ENCODE results near the gene CAPN5. TPM values are rescaled to one million over a fixed set of nuclear protein-coding genes. Genes with fewer than 3 reads are reported as not detected.
"Not testable (repeated sequence)": the region's sequence is repeated elsewhere in the genome, so short reads cannot be mapped to it uniquely, and the experiment has no call there.

Gene CAPN5
- polyA plus RNA-seq, 4 donors: 22.6 to 31.9 (median 27.0) TPM

DNA sequence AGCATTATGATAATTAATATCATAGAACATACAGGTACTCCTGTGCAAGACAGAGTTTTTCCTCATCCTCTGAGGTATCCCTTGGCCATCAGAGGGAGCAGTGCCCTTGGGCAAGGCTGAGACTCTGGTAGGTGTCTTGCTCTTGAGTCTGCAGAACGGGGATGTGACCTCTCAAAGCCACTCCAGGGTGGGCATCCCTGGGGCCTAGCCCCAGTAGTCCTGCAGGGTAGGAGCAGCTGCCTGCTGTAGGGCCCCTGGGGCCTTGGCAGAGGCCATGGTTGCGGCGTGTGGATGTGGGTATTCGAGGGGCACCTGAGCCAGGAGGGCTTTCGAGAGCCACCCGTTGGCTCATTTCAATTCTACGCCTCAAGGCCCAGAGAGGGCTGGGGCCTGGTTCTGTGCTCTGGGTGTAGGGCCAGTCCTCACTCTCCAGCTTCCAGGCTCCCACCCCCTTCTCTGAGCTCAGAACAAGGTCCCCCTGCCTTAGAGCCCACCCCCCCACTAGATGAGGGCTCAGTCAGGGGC lies 28.1 kb downstream of the CAPN5 start:
- DNase-seq (ENCODE audit: low read depth in 4 of 4, low spot score in 3 of 4): no peak

GRCh38 chr11:77095551-77096490 lies 29.1 kb downstream of the CAPN5 start:
- DNase-seq (ENCODE audit: low read depth in 4 of 4, low spot score in 3 of 4): no peak

DNA sequence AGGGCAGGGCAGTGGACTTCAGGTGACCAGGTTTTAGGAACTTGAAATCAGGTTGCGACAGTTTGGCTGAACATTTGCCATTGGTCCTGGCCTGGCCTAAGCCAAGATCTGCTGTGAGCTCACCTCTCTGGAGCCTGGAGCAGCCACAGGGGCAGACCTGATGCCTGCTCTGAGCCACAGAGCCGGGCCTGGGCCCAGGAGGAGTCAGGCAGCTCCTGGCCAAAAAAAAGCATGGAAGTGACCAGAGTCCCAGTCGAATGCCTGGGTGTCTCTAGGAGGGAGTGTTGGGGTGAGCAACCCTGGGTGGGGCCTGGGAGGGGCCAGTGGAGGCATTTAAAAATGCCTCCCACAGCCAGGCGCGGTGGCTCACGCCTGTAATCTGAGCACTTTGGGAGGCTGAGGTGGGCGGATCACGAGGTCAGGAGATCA lies 29.8 kb downstream of the CAPN5 start:
- no peak for DNase-seq (ENCODE audit: low read depth in 4 of 4, low spot score in 3 of 4)

DNA sequence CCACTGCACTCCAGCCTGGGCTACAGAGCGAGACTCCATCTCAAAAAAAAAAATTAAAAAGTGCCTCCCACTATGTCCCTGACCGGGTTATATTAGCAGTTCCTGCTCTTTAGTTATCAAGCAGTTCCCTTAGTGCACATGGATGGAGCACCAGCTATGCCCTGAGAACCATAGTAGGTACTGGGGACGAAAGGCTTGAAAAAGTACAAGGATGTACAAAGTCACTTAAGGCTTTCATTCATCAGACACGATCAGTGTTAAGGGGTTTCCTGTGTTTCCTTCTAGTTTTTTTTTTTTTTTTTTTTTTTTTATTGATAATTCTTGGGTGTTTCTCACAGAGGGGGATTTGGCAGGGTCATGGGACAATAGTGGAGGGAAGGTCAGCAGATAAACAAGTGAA lies 30.4 kb downstream of the CAPN5 start:
- DNase-seq (ENCODE audit: low read depth in 4 of 4, low spot score in 3 of 4): not testable (repeated sequence)

GRCh38 chr11:77100166-77101042 lies 33.6 kb downstream of the CAPN5 start:
- DNase-seq (ENCODE audit: low read depth in 4 of 4, low spot score in 3 of 4): no peak

- no peak for DNase-seq (ENCODE audit: low read depth in 4 of 4, low spot score in 3 of 4)
These were observed 34.3 kb downstream of the CAPN5 start for GRCh38 chr11:77101043-77101537.

DNA sequence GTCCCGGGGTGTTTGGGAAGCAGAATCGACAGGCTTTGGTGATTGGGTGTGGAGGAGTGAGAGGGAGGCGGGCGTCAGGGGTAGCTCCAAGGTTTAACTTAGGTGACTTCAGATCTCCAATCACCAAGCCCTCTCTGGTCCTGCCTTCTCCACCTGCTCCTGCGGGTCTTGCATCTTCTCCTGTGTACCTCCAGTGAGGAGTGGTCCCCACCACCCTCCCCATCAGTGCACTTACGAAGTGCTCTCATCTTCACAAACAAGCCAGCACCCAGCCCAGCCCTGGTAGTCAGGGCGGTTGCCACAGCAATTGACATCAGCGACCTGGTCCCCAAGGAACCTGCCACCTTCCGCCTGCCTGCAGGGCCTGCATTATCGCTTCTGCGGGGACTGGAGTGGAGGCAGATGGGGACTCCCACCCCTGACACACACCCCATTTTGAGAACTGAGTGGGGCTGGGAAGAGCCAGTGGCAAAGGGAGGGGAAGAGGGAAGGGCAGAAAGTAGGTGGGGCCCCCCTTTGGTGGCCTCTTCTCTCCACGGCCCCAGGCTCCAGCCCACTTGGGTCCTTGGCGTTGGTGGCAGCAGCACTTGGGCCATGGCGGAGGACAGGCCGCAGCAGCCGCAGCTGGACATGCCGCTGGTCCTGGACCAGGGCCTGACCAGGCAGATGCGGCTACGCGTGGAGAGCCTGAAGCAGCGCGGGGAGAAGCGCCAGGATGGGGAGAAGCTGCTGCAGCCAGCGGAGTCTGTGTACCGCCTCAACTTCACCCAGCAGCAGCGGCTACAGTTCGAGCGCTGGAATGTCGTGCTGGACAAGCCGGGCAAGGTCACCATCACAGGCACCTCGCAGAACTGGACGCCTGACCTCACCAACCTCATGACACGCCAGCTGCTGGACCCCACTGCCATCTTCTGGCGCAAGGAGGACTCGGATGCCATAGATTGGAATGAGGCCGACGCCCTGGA lies 35.8 kb downstream of the CAPN5 start, which contains the start of gene OMP:
Gene OMP, plus strand, starts transcription at position 595 of the 965 bp plus-strand sequence. Its CDS starts 0 bp downstream, at position 595.
- DNase-seq (ENCODE audit: low read depth in 4 of 4, low spot score in 3 of 4): no peak

DNA sequence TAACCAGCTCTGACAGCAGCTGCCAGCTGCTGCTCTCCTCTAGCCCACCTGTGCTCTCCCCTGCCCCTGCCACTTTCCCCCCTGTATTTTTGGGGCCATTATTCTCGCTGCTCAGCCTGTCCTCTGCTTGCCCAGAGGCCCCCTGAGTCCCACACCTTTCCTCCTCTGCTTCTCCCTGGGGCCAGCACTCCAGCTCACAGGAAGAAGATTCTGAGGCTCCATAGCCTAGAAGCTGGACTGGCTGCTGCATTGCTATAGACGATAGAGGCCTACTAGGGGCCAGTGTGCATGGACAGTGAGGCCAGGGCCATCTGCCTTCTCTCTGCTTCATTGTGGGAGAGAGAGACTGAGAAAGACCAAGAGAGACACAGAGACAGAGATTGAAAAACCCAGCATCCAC lies 36.5 kb downstream of the CAPN5 start:
- DNase-seq (ENCODE audit: low read depth in 4 of 4, low spot score in 3 of 4): no peak

DNA sequence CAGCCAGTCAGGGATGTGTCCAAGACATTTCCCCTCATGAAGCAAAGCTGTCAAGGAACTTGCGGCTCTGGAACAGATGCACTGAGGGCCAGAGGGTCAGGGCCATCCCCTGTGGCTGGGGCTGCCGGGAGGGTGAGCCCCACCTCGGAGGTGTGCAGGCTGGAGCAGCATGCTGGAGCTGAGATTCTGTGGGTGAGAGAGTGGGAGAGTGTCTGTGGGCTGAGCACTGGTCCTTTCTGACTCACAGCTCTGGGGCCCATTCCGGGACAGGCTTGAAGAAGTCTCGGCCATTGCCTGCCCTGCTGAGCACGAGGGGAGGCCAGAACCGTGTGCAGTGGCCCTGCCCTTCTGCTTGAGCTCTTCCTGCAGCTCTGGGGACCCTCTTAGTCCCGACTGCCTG lies 38.0 kb downstream of the CAPN5 start:
- DNase-seq (ENCODE audit: low read depth in 4 of 4, low spot score in 3 of 4): no peak

DNA sequence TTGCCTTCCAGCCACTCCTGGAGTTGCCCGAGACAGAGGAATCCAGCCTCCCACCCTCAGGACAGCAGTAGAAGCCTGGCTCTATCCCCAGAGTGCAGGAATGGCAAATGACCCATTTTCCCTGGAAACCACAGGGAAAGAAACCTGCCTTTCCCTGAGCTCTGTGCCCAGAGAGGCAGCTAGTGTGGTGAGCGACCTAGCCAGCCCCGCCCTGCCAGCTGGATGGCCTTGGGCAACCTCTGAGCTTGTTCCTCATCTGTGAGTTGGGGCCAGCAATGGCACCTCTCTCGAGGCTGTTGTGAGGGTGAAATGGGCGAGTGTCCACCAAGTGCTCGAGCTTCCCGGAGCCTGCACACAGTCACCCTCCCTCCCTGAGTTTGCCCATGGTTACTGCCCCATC lies 39.5 kb downstream of the CAPN5 start:
- DNase-seq (ENCODE audit: low read depth in 4 of 4, low spot score in 3 of 4): no peak

GRCh38 chr11:77106759-77107158 lies 40.0 kb downstream of the CAPN5 start:
- no peak for DNase-seq (ENCODE audit: low read depth in 4 of 4, low spot score in 3 of 4)

DNA sequence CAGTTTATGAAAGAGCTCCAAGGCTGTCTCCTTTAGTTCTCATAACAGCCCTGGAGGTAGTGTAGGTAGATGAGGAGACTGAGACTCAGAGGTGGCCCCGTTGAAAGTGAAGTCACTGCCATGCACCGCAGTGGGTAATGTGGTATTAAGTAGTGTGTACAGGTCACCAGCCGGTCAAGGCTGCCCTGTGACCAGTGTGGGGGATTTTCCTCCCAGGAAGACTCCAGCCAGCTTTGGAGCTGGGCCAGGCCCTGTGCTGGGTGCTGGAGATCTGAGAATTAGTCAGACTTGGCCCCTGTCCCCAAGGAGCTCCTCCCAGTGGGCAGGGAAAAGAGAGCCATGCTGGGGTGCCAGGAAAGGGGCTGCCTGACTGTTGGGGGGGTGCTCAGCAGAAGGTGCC lies 41.2 kb downstream of the CAPN5 start:
- DNase-seq (ENCODE audit: low read depth in 4 of 4, low spot score in 3 of 4): no peak

DNA sequence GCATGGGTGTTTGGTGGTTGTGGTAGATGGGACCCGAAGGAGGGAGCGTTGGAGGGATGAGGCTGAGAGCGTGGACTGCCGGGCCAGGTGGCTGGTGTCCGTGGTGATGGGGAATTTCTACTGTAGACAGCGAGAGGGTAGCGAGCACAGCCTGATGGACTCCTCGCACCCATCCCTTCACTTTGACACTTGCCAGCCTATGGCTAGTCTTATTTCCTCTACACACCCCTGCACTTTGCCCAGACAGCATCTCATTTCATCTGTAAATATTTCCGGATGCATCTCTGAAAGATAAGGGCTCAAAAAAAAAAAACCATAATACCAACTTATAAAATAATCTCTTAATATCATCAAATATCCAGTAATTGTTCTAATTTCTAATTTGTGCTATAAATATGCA lies 41.7 kb downstream of the CAPN5 start:
- DNase-seq (ENCODE audit: low read depth in 4 of 4, low spot score in 3 of 4): no peak

- DNase-seq (ENCODE audit: low read depth in 4 of 4, low spot score in 3 of 4): no peak
These were observed 42.7 kb downstream of the CAPN5 start for GRCh38 chr11:77109236-77110019.

DNA sequence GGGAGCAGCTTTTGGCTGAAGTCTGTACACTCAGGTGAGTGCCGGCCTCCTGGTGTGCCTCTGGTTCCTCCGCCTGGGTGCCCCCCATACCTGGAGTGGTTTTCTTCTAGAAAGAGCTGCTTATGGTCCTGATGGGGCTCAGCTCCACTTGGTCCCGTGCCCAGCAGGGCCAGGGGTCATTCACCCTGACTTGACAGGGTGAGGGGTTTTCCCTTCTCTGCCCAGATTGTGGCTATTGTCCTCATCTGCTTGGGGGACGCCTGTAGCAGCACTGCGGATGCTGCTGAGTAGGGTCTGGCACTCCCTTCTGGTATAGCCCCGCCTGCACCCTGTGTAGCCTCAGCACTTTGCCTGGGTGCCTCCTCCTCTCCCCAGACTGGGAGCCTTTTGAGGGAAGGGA lies 44.1 kb downstream of the CAPN5 start:
- no peak for DNase-seq (ENCODE audit: low read depth in 4 of 4, low spot score in 3 of 4)

- DNase-seq (ENCODE audit: low read depth in 4 of 4, low spot score in 3 of 4): no peak
These were observed 44.5 kb downstream of the CAPN5 start for GRCh38 chr11:77111277-77111676.

DNA sequence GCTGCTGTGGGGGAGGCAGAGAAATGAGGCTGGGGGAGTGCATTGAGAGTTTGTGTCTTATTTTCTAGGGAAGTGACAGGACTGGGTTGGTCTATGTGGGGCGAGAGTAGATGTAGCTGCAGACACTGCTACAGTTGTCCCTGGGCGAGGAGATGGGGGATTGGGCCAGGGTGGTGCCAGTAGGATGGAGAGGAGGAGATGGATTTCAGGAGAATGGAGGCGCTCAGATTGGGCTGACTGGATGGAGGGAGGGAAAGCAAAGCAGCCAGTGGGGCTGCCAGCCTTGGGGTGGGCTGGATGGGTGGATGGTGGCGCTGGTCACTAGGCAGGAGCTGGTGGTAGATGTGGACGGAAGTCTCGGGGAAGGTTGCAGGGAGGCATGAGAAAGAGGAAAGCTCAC lies 45.2 kb downstream of the CAPN5 start:
- no peak for DNase-seq (ENCODE audit: low read depth in 4 of 4, low spot score in 3 of 4)

- DNase-seq (ENCODE audit: low read depth in 4 of 4, low spot score in 3 of 4): no peak
These were observed 46.0 kb downstream of the CAPN5 start for GRCh38 chr11:77112641-77113381.
